NCI-H345 treated with DMSO at 0.1 percent for 48 hours (cell line): ENCODE measurements around the gene RASSF5.

Source experiments
- DNase-seq: peaks from one replicate; lab custom pipeline; 2025; ENCODE audit not compliant: unreplicated experiment; lab: John Stamatoyannopoulos, UW

RASSF5 gene

DNA sequence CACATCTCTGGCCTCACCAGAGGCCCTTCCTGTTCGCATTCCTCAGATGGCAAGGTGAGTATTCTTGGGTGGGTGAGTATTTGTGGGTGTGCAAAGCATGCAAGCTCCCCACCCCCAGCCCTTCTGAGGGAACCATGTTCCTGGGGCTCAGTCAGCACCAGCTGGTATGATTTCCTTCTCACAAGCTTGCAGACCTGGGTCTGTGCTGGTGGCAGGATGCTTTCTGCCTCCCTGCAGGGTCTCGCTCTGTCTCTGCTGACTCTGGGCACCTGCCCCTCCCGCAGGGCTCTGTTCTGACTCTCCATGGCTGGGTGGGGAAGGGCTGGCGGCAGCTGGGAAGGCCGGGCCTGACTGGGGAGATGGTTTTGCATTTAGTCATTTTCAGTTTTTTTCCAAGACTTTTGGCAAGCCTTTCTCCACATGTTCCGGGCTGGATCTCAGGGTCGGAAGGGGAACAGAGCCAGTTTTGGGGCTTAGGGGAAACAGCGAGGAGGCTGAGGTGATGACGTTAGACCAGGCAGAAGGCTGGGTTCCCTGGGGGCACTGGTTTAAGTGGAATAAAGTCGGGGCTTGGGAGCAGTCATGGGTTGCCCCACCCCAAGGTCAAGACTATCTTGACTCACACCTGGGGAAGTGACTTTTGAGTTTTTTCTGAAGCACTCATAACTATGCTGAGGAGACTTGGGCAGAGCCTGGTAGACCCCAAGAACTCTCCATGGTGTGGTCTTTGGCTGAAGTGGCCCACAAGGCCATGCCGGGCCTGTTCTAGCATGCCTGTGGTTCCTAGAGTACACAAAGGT, 6.2 kb downstream of the RASSF5 start:
- DNase-seq = no peak

DNA sequence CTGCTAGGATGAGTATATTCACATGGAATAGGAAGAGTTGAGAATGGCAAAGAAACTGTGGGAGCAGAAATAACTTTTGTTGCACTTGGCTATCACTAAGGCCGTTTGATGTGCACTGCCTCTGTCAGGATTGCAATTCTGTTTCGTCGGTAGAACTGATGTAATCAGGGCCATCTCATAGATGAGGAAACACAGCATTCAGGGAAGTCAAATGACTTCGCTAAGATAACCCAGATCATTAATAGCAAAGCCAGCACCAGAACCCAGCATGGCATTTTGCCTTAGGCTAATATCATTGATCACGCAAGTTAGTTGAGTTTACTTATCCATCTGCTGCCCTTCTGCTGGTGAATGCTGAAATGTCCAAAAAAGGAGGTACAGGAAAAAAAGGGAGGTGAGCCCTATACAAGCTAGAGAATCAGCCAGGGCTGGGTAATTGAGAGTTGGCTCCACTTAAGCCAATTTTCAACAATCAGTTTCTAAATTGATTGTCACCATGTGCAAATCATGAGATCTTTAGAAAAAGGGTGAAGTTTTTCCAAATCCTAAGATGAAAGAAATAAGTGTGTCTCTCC, 7.6 kb downstream of the RASSF5 start:
- DNase-seq = no peak

- no peak for DNase-seq
Measured at GRCh38 chr1:206516728-206516990, 9.3 kb downstream of the RASSF5 start.

DNA sequence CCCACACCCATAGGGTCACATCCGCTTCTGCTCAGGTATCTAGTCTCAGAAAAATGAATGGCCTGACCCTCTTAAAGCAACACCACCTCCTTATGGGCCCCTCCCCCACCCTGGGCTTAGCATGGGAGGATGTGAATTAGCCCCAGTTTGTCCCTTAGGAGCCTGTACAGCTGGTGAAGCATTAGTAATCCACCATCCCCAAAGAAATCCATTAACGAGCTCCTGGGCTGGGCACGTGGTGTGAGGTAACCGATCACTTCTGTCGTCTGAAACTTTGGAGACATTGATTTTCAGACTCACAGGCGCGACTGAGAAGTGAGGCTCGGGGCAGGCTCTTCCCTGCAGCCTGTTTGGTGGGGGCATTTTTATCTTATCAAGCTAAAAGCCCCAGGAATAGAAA, 10.5 kb downstream of the RASSF5 start:
- DNase-seq = no peak

DNA sequence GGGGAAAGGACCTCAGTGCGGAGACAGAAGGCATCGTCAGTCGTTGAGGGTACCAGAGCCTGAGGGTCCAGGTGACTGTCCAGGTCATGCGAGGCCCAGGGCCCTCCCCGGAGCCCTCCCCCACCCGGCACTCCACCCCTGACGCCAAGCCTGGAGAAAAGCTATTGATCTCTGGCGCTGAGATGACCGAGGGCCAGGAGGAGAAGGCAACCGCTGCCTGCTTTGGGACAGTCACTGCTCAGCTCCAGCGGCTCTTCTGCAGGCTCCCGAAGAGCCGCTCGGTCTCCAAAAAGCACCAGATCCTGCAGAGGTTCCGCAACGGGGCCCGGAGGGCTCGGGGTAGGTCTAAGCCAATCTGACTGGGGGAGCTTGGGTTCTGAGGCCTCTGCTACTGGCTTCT, 10.9 kb downstream of the RASSF5 start:
- DNase-seq = no peak

- DNase-seq = no peak
Measured at GRCh38 chr1:206518743-206519142, 11.4 kb downstream of the RASSF5 start.

GRCh38 chr1:206521127-206521526, 13.8 kb downstream of the RASSF5 start:
- peak; percentile 50 for DNase-seq

DNA sequence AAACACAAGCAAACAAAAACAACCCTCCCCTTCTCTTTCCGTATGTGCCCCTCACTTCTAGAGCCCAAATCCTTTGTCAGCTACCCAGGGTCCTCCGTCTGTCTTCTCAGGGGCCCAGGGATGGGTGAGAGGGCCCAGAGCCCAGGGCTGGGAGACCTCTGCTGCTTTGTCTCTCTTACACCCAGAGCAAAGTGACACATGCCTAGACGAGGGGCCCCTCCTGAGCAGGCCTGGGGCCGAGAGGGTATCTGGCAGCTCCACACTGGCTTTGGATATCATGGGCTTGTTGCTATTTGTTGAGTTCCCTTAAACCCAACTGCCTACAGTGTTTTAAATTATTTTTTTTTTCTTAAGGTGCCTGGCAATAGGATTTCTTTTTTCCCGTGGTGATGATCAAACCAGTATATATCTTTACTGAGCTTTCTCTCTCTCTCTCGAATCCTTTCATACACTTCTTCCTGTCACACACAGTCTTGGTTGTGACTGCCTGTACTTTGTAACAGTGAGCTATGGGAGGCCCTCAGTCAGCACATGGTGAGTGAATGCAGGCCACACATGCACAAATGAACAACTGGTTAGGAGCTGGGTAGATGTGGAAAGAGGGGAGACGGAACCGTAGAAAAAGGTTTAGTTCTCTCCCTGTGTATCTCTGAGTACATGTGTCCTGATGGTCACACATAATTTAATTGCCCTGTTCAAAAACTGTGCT, 14.5 kb downstream of the RASSF5 start:
- no peak for DNase-seq

GRCh38 chr1:206524739-206525364, 17.5 kb downstream of the RASSF5 start:
- DNase-seq = no peak

GRCh38 chr1:206526064-206526911, 19.0 kb downstream of the RASSF5 start:
- no peak for DNase-seq

DNA sequence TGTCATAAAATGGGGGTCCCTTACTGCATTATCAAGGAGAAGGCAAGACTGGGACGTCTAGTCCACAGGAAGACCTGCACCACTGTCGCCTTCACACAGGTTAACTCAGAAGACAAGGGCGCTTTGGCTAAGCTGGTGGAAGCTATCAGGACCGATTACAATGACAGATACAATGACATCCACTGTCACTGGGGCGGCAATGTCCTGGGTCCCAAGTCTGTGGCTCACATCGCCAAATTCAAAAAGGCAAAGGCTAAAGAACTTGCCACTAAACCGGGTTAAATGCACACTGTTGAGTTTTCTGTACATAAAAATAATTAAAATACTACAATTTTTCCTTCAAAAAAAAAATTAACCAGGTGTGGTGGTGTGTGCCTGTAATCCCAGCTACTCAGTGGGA, 22.1 kb downstream of the RASSF5 start:
- no peak for DNase-seq

GRCh38 chr1:206532368-206532767, 25.0 kb downstream of the RASSF5 start:
- DNase-seq = no peak

DNA sequence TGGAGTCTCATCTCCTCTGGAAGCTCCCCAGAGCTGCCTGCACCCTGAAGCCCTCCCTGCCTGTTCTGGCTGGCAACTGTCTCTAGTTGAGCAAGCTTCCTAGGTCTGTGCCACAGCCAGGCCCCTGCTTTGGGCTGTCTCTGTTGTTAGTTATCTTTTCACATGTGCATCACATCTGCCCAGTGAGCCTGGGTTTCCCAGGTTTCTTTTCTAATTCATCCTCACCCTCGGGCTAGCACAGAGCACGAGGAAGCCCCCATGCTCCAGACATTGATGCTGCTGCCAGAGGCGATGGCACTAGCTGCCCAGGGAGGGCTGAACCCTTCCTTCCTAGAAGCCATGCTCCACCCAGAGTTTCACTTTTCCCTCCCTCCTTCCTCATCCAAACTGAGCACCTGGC, 27.2 kb downstream of the RASSF5 start:
- DNase-seq = no peak

GRCh38 chr1:206535853-206536188, 28.5 kb downstream of the RASSF5 start:
- no peak for DNase-seq

- DNase-seq = no peak
Measured at GRCh38 chr1:206537141-206537540, 29.8 kb downstream of the RASSF5 start.

DNA sequence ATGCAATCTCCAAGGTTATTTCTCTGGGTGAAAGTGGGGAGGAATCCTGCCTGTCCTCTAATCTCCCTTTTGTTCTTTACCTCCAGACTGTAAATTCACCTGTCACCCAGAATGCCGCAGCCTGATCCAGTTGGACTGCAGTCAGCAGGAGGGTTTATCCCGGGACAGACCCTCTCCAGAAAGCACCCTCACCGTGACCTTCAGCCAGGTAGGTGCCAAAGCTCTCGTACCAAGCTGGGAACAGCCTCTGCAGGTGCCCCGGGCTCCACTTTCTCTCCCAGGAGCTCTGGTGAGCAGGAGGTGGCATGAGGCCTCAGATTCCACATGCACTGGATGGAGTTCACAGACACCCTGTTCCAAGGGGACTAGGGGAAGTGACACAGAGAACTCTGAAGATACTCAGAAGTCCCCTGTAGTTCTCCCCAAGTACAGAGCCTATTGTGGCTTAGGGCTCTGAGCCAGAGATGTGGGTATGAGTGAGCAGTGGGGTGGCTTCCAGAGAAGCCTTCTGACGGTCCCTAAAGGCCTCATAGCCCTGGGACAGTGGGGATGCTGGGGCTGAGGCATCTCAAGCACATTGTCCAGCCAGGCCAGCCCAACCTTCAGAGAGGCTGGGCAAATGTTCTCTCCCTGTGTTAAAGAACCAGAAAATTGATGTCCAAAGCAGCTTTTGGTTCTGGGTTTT, 30.9 kb downstream of the RASSF5 start:
- DNase-seq = no peak

GRCh38 chr1:206538901-206539640, 31.7 kb downstream of the RASSF5 start:
- no peak for DNase-seq

GRCh38 chr1:206540044-206540780, 32.9 kb downstream of the RASSF5 start:
- no peak for DNase-seq

- DNase-seq = no peak
Measured at GRCh38 chr1:206541236-206541833, 34.0 kb downstream of the RASSF5 start.
